ENCODE measurements around the gene TRAPPC12. TPM values are rescaled to one million over a fixed set of nuclear protein-coding genes. Genes with fewer than 3 reads are reported as not detected.
A peak's percentile ranks its signal among the peaks of the same experiment; 100 is the strongest.

Gene TRAPPC12
- polyA plus RNA-seq, 1 donor from 2014 or later: 76.2 TPM

DNA sequence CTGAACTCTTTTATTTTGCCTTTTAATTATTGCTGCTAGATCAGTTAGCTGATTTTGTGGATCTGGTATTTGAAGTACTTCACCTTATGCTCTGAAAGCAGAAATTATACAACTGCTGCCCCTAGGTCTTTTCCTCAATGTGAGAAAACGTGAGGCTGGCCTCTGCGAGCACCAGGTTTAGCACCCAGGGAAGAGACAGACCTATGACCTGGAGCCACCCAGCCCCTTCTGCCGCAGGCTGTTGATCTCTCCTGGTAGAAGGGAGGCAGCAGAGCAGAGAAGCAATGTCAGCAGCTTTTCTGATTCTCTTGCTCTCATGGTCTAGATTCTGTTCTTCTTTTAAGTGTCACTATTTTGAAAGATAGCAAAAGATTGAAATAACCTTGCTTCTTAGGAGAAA is 19.9 kb downstream of the TRAPPC12 start:
- Histone ChIP-seq H3K27me3 (ENCODE audit: insufficient read depth, low read depth, low read length) (no peaks in the 10 kb centered on the region), H3K4me3 (ENCODE audit: low read length) (no peak overlapping the region), H3K9me3 (ENCODE audit: low read length) (peaks cover 6% of the 10 kb centered on the region), H3K9me2 (ENCODE audit: insufficient read depth, low read length) (no peaks in the 10 kb centered on the region), H3K27ac (ENCODE audit: low read length) (peak overlapping the region; percentile 59), H3K79me2 (replicated peaks; ENCODE audit: insufficient read depth, low read length) (peaks cover 18% of the 10 kb centered on the region), H3K9ac (ENCODE audit: low read length) (peak overlapping the region; percentile 53), H3K36me3 (ENCODE audit: insufficient read depth, low read length) (no peaks in the 10 kb centered on the region), H3K4me2 (ENCODE audit: low read length) (no peak overlapping the region), H3F3A (ENCODE audit: insufficient read depth, low read length, poor library complexity, severe bottlenecking) (no peaks in the 10 kb centered on the region), H2AFZ (ENCODE audit: low read depth, low read length) (no peak overlapping the region), H4K20me1 (ENCODE audit: insufficient read depth) (no peaks in the 10 kb centered on the region)
- TF ChIP-seq EZH2 (IDR thresholded peaks at IDR 0.05; ENCODE audit: borderline replicate concordance, insufficient read depth, low read length, poor library complexity, severe bottlenecking) (no peak), TAF1 (IDR thresholded peaks at IDR 0.05; ENCODE audit: low read depth) (no peak), SMC3 (conservative IDR thresholded peaks at IDR 0.05; ENCODE audit: poor library complexity) (no peak)

DNA sequence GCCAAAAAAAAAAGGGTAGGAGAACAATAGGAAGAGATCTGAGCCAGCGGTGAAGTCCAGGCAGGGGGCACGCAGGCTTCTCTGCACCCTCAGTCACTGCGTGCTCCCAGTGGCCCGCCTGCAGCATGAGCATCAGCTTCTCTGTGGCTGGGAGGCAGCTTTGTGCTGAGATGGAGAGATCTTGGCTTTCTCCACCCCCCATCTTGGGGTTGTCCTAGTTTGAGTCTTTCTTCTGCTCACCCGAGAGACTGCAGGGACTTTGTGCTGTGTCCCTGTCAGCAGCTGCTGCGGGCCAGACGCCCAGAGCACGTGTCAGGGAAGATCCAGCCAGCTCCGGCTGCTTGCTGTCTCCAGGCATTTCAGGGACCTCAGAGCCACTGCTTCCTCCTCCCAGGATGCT is 20.3 kb downstream of the TRAPPC12 start:
- peak overlapping the region; percentile 59 for H3K27ac ChIP-seq (ENCODE audit: low read length)
- H4K20me1 ChIP-seq (ENCODE audit: insufficient read depth): no peaks in the 10 kb centered on the region
- H3K27me3 ChIP-seq (ENCODE audit: insufficient read depth, low read depth, low read length): no peaks in the 10 kb centered on the region
- H3K9me3 ChIP-seq (ENCODE audit: low read length): peaks cover 6% of the 10 kb centered on the region
- H3K4me2 ChIP-seq (ENCODE audit: low read length): no peak overlapping the region
- H3K9me2 ChIP-seq (ENCODE audit: insufficient read depth, low read length): no peaks in the 10 kb centered on the region
- H3K36me3 ChIP-seq (ENCODE audit: insufficient read depth, low read length): no peaks in the 10 kb centered on the region
- H3F3A ChIP-seq (ENCODE audit: insufficient read depth, low read length, poor library complexity, severe bottlenecking): no peaks in the 10 kb centered on the region
- H3K9ac ChIP-seq (ENCODE audit: low read length): peak overlapping the region; percentile 53
- H2AFZ ChIP-seq (ENCODE audit: low read depth, low read length): no peak overlapping the region
- peak overlapping the region; percentile 24 for H3K4me3 ChIP-seq (ENCODE audit: low read length)
- TF ChIP-seq POLR2AphosphoS5 (IDR thresholded peaks at IDR 0.05) (peak; percentile 26), EP300 (conservative IDR thresholded peaks at IDR 0.05; ENCODE audit: poor library complexity, severe bottlenecking) (no peak), RAD21 (conservative IDR thresholded peaks at IDR 0.05) (no peak)
- TF ChIP-seq, protein P1, sequence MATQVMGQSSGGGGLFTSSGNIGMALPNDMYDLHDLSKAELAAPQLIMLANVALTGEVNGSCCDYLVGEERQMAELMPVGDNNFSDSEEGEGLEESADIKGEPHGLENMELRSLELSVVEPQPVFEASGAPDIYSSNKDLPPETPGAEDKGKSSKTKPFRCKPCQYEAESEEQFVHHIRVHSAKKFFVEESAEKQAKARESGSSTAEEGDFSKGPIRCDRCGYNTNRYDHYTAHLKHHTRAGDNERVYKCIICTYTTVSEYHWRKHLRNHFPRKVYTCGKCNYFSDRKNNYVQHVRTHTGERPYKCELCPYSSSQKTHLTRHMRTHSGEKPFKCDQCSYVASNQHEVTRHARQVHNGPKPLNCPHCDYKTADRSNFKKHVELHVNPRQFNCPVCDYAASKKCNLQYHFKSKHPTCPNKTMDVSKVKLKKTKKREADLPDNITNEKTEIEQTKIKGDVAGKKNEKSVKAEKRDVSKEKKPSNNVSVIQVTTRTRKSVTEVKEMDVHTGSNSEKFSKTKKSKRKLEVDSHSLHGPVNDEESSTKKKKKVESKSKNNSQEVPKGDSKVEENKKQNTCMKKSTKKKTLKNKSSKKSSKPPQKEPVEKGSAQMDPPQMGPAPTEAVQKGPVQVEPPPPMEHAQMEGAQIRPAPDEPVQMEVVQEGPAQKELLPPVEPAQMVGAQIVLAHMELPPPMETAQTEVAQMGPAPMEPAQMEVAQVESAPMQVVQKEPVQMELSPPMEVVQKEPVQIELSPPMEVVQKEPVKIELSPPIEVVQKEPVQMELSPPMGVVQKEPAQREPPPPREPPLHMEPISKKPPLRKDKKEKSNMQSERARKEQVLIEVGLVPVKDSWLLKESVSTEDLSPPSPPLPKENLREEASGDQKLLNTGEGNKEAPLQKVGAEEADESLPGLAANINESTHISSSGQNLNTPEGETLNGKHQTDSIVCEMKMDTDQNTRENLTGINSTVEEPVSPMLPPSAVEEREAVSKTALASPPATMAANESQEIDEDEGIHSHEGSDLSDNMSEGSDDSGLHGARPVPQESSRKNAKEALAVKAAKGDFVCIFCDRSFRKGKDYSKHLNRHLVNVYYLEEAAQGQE (IDR thresholded peaks at IDR 0.05; ENCODE audit: borderline replicate concordance): no peak
- peaks cover 18% of the 10 kb centered on the region for H3K79me2 ChIP-seq (replicated peaks; ENCODE audit: insufficient read depth, low read length)

DNA sequence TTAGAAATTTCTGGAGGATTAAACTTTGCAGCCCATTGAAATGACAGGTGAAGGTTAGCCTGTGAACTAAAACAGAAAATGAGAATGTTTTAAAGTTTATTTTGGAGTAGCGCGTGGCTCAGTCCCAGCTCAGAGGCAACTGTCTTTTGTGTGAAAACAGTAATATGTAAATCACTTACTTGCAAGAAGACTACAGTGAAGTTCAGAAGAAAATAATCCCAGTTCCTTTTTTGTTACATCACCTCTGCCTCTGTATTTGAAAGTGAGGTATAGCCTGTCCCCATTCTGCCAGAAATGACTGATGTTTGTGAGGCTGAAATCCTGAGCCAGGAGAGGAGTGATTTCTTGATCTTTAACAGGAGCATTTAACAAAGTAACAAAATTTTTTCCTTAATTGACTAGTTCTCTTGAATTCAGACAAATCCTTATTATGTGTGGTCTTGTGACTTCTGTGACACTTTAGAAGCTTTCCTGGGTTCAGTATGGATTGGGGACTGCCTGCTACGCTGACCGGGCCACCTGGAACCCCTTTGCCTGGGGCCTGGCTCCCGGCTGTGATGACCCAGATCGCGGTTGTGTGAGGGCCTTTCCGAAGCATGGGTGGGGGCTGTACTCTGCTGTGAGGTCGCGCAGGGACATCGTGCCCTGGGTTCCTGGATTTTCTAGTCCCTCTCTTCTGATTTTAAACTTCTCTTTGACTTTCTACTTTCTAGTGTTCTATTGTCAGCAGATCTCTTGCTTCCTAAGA is 24.3 kb downstream of the TRAPPC12 start:
- no peak overlapping the region for H3K4me2 ChIP-seq (ENCODE audit: low read length)
- H3K36me3 ChIP-seq (ENCODE audit: insufficient read depth, low read length): no peaks in the 10 kb centered on the region
- H3K9ac ChIP-seq (ENCODE audit: low read length): no peak overlapping the region
- H3K79me2 ChIP-seq (replicated peaks; ENCODE audit: insufficient read depth, low read length): no peaks in the 10 kb centered on the region
- no peaks in the 10 kb centered on the region for H3F3A ChIP-seq (ENCODE audit: insufficient read depth, low read length, poor library complexity, severe bottlenecking)
- no peak overlapping the region for H3K27ac ChIP-seq (ENCODE audit: low read length)
- no peaks in the 10 kb centered on the region for H3K9me3 ChIP-seq (ENCODE audit: low read length)
- H3K4me3 ChIP-seq (ENCODE audit: low read length): no peak overlapping the region
- no peak overlapping the region for H2AFZ ChIP-seq (ENCODE audit: low read depth, low read length)
- no peaks in the 10 kb centered on the region for H3K9me2 ChIP-seq (ENCODE audit: insufficient read depth, low read length)
- TF ChIP-seq SMC3 (conservative IDR thresholded peaks at IDR 0.05; ENCODE audit: poor library complexity) (no peak), EZH2 (IDR thresholded peaks at IDR 0.05; ENCODE audit: borderline replicate concordance, insufficient read depth, low read length, poor library complexity, severe bottlenecking) (no peak), TAF1 (IDR thresholded peaks at IDR 0.05; ENCODE audit: low read depth) (no peak), POLR2AphosphoS5 (IDR thresholded peaks at IDR 0.05) (no peak), EP300 (conservative IDR thresholded peaks at IDR 0.05; ENCODE audit: poor library complexity, severe bottlenecking) (no peak), MXI1 (conservative IDR thresholded peaks at IDR 0.05; ENCODE audit: poor library complexity, severe bottlenecking) (no peak), RAD21 (conservative IDR thresholded peaks at IDR 0.05) (no peak)
- TF ChIP-seq, protein P1 (IDR thresholded peaks at IDR 0.05; ENCODE audit: borderline replicate concordance): no peak
- TF ChIP-seq, protein P2, sequence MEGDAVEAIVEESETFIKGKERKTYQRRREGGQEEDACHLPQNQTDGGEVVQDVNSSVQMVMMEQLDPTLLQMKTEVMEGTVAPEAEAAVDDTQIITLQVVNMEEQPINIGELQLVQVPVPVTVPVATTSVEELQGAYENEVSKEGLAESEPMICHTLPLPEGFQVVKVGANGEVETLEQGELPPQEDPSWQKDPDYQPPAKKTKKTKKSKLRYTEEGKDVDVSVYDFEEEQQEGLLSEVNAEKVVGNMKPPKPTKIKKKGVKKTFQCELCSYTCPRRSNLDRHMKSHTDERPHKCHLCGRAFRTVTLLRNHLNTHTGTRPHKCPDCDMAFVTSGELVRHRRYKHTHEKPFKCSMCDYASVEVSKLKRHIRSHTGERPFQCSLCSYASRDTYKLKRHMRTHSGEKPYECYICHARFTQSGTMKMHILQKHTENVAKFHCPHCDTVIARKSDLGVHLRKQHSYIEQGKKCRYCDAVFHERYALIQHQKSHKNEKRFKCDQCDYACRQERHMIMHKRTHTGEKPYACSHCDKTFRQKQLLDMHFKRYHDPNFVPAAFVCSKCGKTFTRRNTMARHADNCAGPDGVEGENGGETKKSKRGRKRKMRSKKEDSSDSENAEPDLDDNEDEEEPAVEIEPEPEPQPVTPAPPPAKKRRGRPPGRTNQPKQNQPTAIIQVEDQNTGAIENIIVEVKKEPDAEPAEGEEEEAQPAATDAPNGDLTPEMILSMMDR (IDR thresholded peaks at IDR 0.05; ENCODE audit: poor library complexity, severe bottlenecking): no peak
- H4K20me1 ChIP-seq (ENCODE audit: insufficient read depth): no peaks in the 10 kb centered on the region
- no peaks in the 10 kb centered on the region for H3K27me3 ChIP-seq (ENCODE audit: insufficient read depth, low read depth, low read length)
